HEK293 (cell line): ENCODE measurements around the gene RHPN2.
A peak's percentile ranks its signal among the peaks of the same experiment; 100 is the strongest.

ENCODE experiments used
- CTCF ChIA-PET: fragments of 350-600 bp; formaldehyde crosslinking; extraction: SDS; loops from one replicate; lab custom pipeline; 2021; ENCODE audit warnings: antibody characterized with exemption; lab: Yijun Ruan, JAX
- POLR2A ChIA-PET: fragments of 300-600 bp; formaldehyde crosslinking; extraction: SDS; loops from one replicate; lab custom pipeline; 2020; ENCODE audit warnings: antibody characterized with exemption, inconsistent platforms; lab: Yijun Ruan, JAX
- H3K27ac ChIP-seq: fragments of 200-500 bp; sonication (Bioruptor generic); 2 replicates; pipeline ENCODE4 v1.5.1; 2014; ENCODE audit warnings: low read depth, low read length, control low read depth, inconsistent platforms; ENCODE audit errors: extremely low read depth
- H3K36me3 ChIP-seq, 2 experiments: fragments of 200-500 bp in 1 of 2; sonication (Bioruptor generic) in 1 of 2; 1 replicate in 1 of 2; 2 replicates in 1 of 2; pipeline ENCODE4 v1.5.1; 2014 to 2017; ENCODE audit warnings: inconsistent platforms in 2 of 2, low read length in 2 of 2; ENCODE audit not compliant: control insufficient read depth in 2 of 2, insufficient read depth in 1 of 2
- H3K4me1 ChIP-seq: fragments of 200-500 bp; sonication (Bioruptor generic); 2 replicates; pipeline ENCODE4 v1.5.1; 2014; ENCODE audit warnings: mild to moderate bottlenecking, low read length, inconsistent platforms; ENCODE audit not compliant: control insufficient read depth, insufficient read depth
- H3K4me3 ChIP-seq: 2 replicates; pipeline ENCODE4 v1.5.1; 2011; ENCODE audit warnings: low read depth, mild to moderate bottlenecking, control low read depth, low read length, moderate library complexity
- H3K9me3 ChIP-seq: fragments of 200-500 bp; sonication (Bioruptor generic); 2 replicates; pipeline ENCODE4 v1.5.1; 2014; ENCODE audit warnings: low read depth, low read length, inconsistent platforms; ENCODE audit not compliant: control insufficient read depth, insufficient read depth
- BCL11A ChIP-seq: fragments of 450-650 bp; formaldehyde crosslinking; IDR thresholded peaks from 2 replicates; pipeline ENCODE4 v1.5.1; 2016; ENCODE audit warnings: low read depth, missing biosample characterization, missing genetic modification characterization
- GLIS1 ChIP-seq: fragments of 450-650 bp; formaldehyde crosslinking; IDR thresholded peaks from 2 replicates; pipeline ENCODE4 v1.5.1; 2016; ENCODE audit warnings: missing biosample characterization, missing genetic modification characterization
- GLIS2 ChIP-seq: fragments of 450-650 bp; formaldehyde crosslinking; IDR thresholded peaks from 2 replicates; pipeline ENCODE4 v1.5.1; 2016; ENCODE audit warnings: missing biosample characterization, missing genetic modification characterization
- IKZF3 ChIP-seq: fragments of 450-650 bp; IDR thresholded peaks from 2 replicates; pipeline ENCODE4 v1.5.0; 2018; ENCODE audit warnings: missing biosample characterization, mild to moderate bottlenecking, missing genetic modification characterization, moderate library complexity
- INSM2 ChIP-seq: fragments of 450-650 bp; formaldehyde crosslinking; IDR thresholded peaks from 2 replicates; pipeline ENCODE4 v1.5.1; 2016; ENCODE audit warnings: missing biosample characterization, missing genetic modification characterization
- KLF1 ChIP-seq: fragments of 450-650 bp; formaldehyde crosslinking; IDR thresholded peaks from 2 replicates; pipeline ENCODE4 v1.5.1; 2016; ENCODE audit warnings: missing biosample characterization, missing genetic modification characterization
- KLF16 ChIP-seq: fragments of 450-650 bp; formaldehyde crosslinking; IDR thresholded peaks from 2 replicates; pipeline ENCODE4 v1.5.1; 2017; ENCODE audit warnings: missing biosample characterization, missing genetic modification characterization
- MYNN ChIP-seq: fragments of 450-650 bp; formaldehyde crosslinking; IDR thresholded peaks from 2 replicates; pipeline ENCODE4 v1.5.1; 2016; ENCODE audit warnings: missing biosample characterization, missing genetic modification characterization, borderline replicate concordance
- SCRT2 ChIP-seq: fragments of 450-650 bp; formaldehyde crosslinking; IDR thresholded peaks from 2 replicates; pipeline ENCODE4 v1.5.1; 2016; ENCODE audit warnings: missing biosample characterization, missing genetic modification characterization
- SP7 ChIP-seq: fragments of 450-650 bp; formaldehyde crosslinking; IDR thresholded peaks from 2 replicates; pipeline ENCODE4 v1.5.1; 2016; ENCODE audit warnings: missing biosample characterization, missing genetic modification characterization
- ZBTB17 ChIP-seq: fragments of 450-650 bp; formaldehyde crosslinking; IDR thresholded peaks from 2 replicates; pipeline ENCODE4 v1.5.1; 2016; ENCODE audit warnings: missing biosample characterization, missing genetic modification characterization
- ZBTB21 ChIP-seq: fragments of 450-650 bp; formaldehyde crosslinking; IDR thresholded peaks from 2 replicates; pipeline ENCODE4 v1.5.1; 2017; ENCODE audit warnings: missing biosample characterization, missing genetic modification characterization
- ZBTB49 ChIP-seq: fragments of 450-650 bp; formaldehyde crosslinking; IDR thresholded peaks from 2 replicates; pipeline ENCODE4 v1.5.1; 2016; ENCODE audit warnings: missing biosample characterization, missing genetic modification characterization, low read depth
- ZEB2 ChIP-seq: fragments of 450-650 bp; formaldehyde crosslinking; IDR thresholded peaks from 2 replicates; pipeline ENCODE4 v1.5.1; 2016; ENCODE audit warnings: missing biosample characterization, missing genetic modification characterization
- ZFP37 ChIP-seq: fragments of 450-650 bp; formaldehyde crosslinking; IDR thresholded peaks from 2 replicates; pipeline ENCODE4 v1.5.1; 2016; ENCODE audit warnings: missing biosample characterization, missing genetic modification characterization
- ZFP69B ChIP-seq: fragments of 450-650 bp; formaldehyde crosslinking; IDR thresholded peaks from 2 replicates; pipeline ENCODE4 v1.5.1; 2016; ENCODE audit warnings: missing biosample characterization, missing genetic modification characterization
- ZNF174 ChIP-seq: fragments of 450-650 bp; formaldehyde crosslinking; IDR thresholded peaks from 2 replicates; pipeline ENCODE4 v1.5.0; 2017; ENCODE audit warnings: missing biosample characterization, mild to moderate bottlenecking, missing genetic modification characterization
- ZNF223 ChIP-seq: fragments of 450-650 bp; formaldehyde crosslinking; IDR thresholded peaks from 2 replicates; pipeline ENCODE4 v1.5.1; 2016; ENCODE audit warnings: missing biosample characterization, missing genetic modification characterization
- ZNF23 ChIP-seq: fragments of 450-650 bp; formaldehyde crosslinking; IDR thresholded peaks from 2 replicates; pipeline ENCODE4 v1.5.1; 2016; ENCODE audit warnings: missing biosample characterization, missing genetic modification characterization, borderline replicate concordance
- ZNF324 ChIP-seq: fragments of 450-650 bp; formaldehyde crosslinking; IDR thresholded peaks from 2 replicates; pipeline ENCODE4 v1.5.1; 2016; ENCODE audit warnings: missing biosample characterization, missing genetic modification characterization
- ZNF341 ChIP-seq: fragments of 450-650 bp; formaldehyde crosslinking; IDR thresholded peaks from 2 replicates; pipeline ENCODE4; 2016; ENCODE audit warnings: low read depth, missing biosample characterization, missing genetic modification characterization
- ZNF366 ChIP-seq: fragments of 450-650 bp; formaldehyde crosslinking; conservative IDR thresholded peaks from 2 replicates; pipeline ENCODE4 v1.5.1; 2016; ENCODE audit warnings: missing biosample characterization, missing genetic modification characterization
- ZNF529 ChIP-seq: fragments of 450-650 bp; formaldehyde crosslinking; IDR thresholded peaks from 2 replicates; pipeline ENCODE4 v1.5.1; 2017; ENCODE audit warnings: missing genetic modification characterization, missing biosample characterization; ENCODE audit not compliant: insufficient replicate concordance
- ZNF558 ChIP-seq: fragments of 450-650 bp; formaldehyde crosslinking; IDR thresholded peaks from 2 replicates; pipeline ENCODE4 v1.5.1; 2016; ENCODE audit warnings: missing biosample characterization, missing genetic modification characterization
- ZNF561 ChIP-seq: fragments of 450-650 bp; IDR thresholded peaks from 2 replicates; pipeline ENCODE4 v1.5.1; 2018; ENCODE audit warnings: missing biosample characterization, missing genetic modification characterization, borderline replicate concordance
- ZNF600 ChIP-seq: fragments of 450-650 bp; formaldehyde crosslinking; IDR thresholded peaks from 2 replicates; pipeline ENCODE4 v1.5.1; 2016; ENCODE audit warnings: missing biosample characterization, missing genetic modification characterization
- ZNF843 ChIP-seq: fragments of 450-650 bp; formaldehyde crosslinking; IDR thresholded peaks from 2 replicates; pipeline ENCODE4 v1.5.1; 2016; ENCODE audit warnings: missing biosample characterization, missing genetic modification characterization
- TF ChIP-seq, protein P1 (sequence below): fragments of 450-650 bp; formaldehyde crosslinking; IDR thresholded peaks from 2 replicates; pipeline ENCODE4 v1.5.1; 2016; ENCODE audit warnings: missing biosample characterization, missing genetic modification characterization
- TF ChIP-seq, protein P2 (sequence below): fragments of 450-650 bp; formaldehyde crosslinking; IDR thresholded peaks from 2 replicates; pipeline ENCODE4 v1.5.1; 2017; ENCODE audit warnings: missing biosample characterization, missing genetic modification characterization

The RHPN2 gene

DNA sequence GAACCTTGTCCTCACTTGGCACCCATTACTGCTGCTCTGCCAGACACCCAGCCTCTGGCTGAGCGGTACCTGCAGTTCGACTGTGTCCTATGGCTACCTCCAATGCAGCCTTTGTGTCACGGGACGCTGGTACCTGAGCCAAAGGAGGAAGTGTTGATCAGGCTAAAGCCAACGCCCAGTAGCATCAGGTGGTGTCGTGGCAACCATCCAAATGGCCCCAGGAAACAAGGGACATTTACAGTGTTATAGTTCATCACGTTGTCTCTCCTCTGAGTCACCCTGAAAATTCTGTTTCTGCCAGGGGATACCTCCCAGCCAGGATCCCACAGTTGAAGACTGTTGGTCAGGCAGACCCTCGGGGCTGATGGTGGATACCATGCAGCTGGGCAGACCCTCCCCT lies 10.1 kb downstream of the RHPN2 start (continued):
- TF ChIP-seq ZNF324 (tag by site-specific recombination) (no peak), ZNF529 (no peak), SCRT2 (tag by site-specific recombination) (peak; percentile 93), KLF16 (no peak), ZNF223 (tag by site-specific recombination) (no peak), ZBTB49 (tag by site-specific recombination) (no peak), GLIS2 (no peak), KLF1 (tag by site-specific recombination) (0 out of 2 replicates have a peak, but pooled peaks have one; percentile 21)
- TF ChIP-seq, protein P1, sequence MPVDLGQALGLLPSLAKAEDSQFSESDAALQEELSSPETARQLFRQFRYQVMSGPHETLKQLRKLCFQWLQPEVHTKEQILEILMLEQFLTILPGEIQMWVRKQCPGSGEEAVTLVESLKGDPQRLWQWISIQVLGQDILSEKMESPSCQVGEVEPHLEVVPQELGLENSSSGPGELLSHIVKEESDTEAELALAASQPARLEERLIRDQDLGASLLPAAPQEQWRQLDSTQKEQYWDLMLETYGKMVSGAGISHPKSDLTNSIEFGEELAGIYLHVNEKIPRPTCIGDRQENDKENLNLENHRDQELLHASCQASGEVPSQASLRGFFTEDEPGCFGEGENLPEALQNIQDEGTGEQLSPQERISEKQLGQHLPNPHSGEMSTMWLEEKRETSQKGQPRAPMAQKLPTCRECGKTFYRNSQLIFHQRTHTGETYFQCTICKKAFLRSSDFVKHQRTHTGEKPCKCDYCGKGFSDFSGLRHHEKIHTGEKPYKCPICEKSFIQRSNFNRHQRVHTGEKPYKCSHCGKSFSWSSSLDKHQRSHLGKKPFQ, result no peak
- TF ChIP-seq, all 188 proteins: peak for 4

DNA sequence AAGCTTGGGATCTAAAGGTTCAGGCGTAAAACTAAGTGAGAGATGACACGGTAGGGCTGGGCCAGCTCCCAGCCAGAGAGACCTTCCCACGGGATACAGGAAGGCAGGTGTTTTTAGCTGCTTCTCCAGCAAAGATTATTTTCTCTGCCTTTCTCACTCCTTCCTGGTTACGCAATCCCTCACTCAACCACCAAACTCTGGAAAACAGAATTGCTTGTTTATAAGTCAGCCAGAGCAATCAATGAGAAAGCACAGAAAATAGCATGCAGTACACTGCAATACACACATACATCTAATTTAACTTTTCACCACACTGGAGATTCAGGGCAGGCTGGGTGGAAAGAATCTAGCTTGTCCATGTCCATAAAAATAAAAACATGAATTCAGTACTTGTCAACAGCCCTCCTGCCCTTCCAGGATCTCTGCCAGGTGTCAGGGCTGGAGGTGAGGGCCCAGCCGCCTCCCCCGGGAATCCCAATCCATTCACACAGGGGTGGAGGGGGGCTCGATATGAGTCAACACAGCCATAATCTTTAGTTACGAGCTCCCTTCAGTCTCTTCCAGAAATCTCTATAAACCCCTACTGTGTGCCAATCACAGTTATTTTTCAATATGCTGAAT lies 12.2 kb downstream of the RHPN2 start:
- Histone ChIP-seq H3K27ac (peak overlapping the region; percentile 47), H3K9me3 (no peaks in the 10 kb centered on the region; the same call in 1 of the 2 replicates), H3K4me3 (no peak overlapping the region), H3K36me3 (peaks cover 5 to 44% of the 10 kb centered on the region in 2 experiments), H3K4me1 (peaks cover 52% of the 10 kb centered on the region)
- POLR2A ChIA-PET, result interaction anchor here (0.6 to 3.0 kb wide), 9 partner anchors 8 to 124 kb away, joined by 3 to 10 read pairs (median 5); no protein-coding TSS in a partner anchor
- CTCF ChIA-PET, result interaction anchor here (0.6 to 2.6 kb wide), 8 partner anchors 8 to 672 kb away, joined by 3 to 9 read pairs (median 4); no protein-coding TSS in a partner anchor
- TF ChIP-seq ZNF561 (tag by site-specific recombination) (peak; percentile 42; the same call in 1 of the 2 replicates), SP7 (tag by site-specific recombination) (peak; percentile 40), ZNF366 (tag by site-specific recombination) (peak; percentile 58; the same call in 1 of the 2 replicates), MYNN (no peak), ZNF174 (no peak), IKZF3 (tag by site-specific recombination) (no peak), ZBTB21 (tag by site-specific recombination) (peak; percentile 17; the same call in 1 of the 2 replicates), ZEB2 (tag by site-specific recombination) (peak; percentile 42; the same call in 1 of the 2 replicates), ZNF558 (tag by site-specific recombination) (no peak), ZBTB17 (tag by site-specific recombination) (peak; percentile 98), ZFP37 (no peak), ZNF23 (tag by site-specific recombination) (no peak), ZNF341 (tag by site-specific recombination) (peak; percentile 64; the same call in 1 of the 2 replicates), INSM2 (no peak), GLIS1 (tag by site-specific recombination) (peak; percentile 62), ZNF529 (no peak), ZFP69B (tag by site-specific recombination) (0 out of 2 replicates have a peak, but pooled peaks have one; percentile 21), BCL11A (tag by site-specific recombination) (peak; percentile 43; the same call in 1 of the 2 replicates), ZNF600 (tag by site-specific recombination) (peak; percentile 53; the same call in 1 of the 2 replicates), ZNF843 (tag by site-specific recombination) (0 out of 2 replicates have a peak, but pooled peaks have one; percentile 24)
- TF ChIP-seq, protein P2, sequence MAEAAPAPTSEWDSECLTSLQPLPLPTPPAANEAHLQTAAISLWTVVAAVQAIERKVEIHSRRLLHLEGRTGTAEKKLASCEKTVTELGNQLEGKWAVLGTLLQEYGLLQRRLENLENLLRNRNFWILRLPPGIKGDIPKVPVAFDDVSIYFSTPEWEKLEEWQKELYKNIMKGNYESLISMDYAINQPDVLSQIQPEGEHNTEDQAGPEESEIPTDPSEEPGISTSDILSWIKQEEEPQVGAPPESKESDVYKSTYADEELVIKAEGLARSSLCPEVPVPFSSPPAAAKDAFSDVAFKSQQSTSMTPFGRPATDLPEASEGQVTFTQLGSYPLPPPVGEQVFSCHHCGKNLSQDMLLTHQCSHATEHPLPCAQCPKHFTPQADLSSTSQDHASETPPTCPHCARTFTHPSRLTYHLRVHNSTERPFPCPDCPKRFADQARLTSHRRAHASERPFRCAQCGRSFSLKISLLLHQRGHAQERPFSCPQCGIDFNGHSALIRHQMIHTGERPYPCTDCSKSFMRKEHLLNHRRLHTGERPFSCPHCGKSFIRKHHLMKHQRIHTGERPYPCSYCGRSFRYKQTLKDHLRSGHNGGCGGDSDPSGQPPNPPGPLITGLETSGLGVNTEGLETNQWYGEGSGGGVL (tag by site-specific recombination), result peak; percentile 31; the same call in 1 of the 2 replicates
